NCI-H82 treated with DMSO at 0.1 percent for 48 hours (cell line): ENCODE measurements around the gene TNFAIP8.
A peak's percentile ranks its signal among the peaks of the same experiment; 100 is the strongest.

Experiments used
- DNase-seq: peaks from one replicate; lab custom pipeline; 2025; ENCODE audit not compliant: unreplicated experiment; lab: John Stamatoyannopoulos, UW

The TNFAIP8 gene

DNA sequence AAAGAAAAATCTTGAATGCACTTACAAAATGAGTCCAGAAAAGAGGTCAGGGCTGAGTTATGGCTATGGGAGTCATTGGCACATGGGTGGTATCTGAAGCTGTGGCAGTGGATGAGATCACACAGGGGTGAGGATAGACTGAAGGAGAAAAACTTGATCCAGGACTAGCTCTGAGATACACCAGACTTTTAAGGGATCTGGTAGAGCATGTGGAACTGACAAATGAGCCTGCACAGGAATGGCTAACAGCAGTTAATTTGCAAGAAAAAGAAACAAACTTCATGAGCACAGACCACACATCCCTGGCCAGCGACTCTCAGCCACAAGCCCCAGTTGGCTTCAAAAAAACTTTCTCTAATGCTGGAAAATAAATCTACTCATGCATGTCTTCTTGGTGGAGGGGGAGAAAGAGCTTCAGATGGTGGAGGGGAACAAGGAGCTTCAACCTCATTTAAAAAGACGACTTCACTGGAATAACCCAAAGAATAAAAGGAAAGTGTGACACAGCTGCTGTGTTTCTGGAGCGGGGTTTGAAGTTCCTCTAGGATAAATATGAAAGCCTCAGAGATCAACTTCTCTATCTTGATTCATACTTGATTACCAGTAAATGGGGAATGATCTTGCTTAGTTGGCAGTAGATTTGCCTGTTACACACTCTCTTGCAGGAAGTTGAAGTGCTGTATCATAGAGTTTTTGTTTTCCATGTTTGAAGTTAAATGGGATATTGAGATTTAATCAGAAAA lies 33.6 kb downstream of the TNFAIP8 start:
- no peak for DNase-seq

DNA sequence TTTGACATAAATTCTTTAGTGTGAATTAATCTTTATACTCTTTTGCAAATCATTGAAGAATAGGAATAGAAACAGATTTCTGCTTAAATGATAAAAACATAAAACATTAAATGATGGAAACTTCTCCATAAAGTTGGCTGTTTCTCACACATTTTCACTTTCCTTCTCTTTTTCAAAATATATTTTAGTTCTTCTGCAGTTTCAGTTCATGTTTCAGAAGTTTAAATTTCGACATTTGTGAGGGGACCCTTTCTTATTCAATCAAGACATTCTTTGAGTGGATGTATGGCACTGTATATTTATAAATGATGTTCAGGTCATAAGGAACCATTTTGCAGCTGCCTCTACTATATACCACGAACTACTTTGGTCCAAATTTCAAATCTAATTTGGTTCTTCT lies 34.6 kb downstream of the TNFAIP8 start:
- no peak for DNase-seq

DNA sequence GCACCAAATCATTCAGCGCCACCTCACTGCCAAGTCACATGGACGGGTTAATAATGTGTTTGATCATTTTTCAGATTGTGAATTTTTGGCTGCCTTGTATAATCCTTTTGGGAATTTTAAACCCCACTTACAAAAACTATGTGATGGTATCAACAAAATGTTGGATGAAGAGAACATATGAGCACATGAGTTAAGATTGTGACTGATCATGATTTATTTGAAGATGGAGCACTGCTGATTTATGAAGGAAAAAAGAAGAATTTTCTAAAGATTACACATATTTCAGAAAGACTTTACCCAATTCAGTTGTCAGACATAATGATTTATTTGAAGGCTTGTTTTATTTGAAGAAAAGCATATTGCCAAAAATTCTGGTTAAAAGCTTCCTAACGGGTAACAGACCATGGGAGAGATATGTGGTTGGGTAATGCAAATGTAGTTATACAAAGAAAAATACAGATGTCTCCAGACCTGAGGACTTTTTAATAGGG lies 37.4 kb downstream of the TNFAIP8 start:
- no peak for DNase-seq

DNA sequence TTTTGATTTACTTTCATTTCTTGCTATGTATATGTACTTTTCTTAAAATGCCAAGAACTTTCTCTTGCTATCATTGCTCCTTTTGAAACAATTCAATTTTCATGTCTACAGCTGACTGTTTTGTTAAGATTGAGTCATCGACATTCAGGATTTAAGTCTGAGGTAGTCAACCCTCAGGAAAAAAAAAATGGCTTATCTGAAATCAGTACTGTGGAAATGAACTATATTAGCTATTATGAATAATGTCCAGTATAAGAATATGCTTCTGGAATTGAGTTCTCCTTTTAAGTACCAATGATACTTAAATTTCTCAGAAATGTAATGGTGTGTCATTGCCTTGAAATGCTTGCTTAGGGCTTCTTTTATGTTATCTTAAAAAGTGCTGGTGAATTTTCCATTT lies 37.9 kb downstream of the TNFAIP8 start:
- DNase-seq: no peak

DNA sequence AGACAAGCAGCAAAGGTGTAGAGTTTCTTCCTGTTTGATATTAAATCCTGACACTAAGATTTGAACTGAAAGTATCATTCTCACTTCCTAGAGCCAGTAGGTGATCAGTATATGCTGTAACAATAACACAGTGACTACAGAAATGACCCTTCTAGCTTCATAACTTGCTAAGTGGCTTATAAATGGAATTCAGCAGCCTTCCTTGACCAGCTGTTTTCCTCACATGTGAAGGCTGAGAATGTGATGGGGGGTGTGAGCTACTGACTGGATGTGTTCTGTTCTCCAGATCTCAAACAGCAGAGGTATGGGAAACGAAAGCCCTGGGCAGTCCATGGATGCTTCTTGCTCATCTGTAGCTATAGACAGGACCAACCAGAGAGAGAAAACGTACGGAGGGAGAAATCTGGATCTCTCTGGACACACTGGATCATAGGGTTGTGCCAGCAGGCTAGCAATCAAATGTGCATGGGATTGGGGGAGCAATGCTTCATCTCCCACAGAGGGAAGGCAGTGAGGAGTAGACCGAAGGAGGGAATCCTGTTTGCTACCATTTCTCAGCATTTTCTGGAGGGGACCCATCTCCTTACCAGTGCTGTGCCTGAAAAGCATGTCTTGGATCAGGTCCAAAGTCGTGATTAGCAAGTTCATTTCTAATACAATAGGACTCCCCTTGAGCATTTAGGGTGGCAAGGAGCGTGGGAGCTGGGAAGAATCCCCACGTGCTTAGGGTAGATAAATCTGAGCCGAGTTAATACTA lies 39.4 kb downstream of the TNFAIP8 start:
- no peak for DNase-seq

DNA sequence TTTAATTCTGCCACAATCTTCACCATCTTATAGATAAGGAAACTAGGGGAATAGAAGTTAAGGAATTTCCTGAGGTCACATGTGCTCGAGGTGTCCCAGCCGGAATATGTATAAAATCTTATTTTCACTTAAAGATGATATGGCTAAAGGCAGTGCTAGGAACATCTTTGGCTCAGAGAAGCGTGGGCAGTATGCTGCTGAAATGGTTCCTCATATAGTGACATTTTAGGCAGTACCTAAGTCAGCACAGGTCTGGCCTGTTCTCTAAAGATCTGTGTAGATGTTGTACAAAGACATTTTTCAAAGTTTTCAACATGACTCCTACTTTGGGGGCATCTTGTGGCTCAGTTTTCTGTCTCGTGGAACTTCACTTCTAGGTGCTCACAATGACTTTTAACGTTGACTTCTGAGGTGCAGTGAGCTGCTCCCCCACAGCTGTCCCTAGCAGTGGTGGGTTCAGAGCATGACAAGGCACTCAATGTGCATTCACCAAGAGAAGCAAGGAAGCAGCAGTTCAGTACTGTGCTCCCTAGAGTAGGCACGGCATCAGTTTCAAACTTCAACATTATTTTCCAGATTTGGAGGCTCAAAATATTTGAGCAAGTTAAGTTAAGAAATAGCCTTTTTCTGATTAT lies 40.3 kb downstream of the TNFAIP8 start:
- DNase-seq: no peak

DNA sequence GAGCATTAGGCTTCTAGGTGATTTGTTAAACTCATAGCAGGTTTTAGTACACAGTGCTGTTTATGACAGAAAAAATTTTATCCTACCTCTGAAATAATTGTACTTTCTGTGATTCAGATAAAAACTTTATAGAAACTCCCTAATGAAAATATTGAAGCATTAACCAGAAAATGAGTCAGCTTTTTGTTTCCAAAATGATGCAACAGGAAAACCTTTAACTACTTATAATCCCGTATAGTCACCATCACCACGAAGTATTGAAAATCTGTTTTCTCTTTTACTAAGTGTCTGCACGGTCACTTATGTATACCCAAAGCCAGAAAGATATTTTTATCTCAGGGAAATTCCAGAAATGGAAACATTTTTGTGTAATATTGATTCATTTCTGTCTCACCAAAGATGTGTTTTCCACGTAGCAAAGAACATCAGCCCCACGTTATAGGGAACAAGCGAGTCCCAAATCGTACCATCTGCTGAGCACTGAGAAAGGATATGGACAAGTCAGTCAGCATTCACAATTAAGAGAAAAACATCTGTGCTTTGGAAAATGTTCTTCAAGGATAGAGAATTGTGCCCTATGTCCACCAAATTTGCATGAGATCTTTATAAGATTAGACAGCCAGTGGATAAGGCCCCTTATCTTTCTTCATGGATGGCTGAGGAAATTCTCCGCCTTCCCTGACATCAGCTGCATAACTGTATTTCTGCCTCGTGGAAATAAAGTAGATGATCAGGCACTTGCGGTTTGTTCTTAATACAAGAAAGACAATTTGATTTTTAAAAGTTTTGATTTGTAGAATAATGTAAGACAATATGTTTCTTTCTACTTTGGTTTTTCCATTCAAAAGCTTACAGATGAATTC lies 41.9 kb downstream of the TNFAIP8 start:
- DNase-seq: no peak

DNA sequence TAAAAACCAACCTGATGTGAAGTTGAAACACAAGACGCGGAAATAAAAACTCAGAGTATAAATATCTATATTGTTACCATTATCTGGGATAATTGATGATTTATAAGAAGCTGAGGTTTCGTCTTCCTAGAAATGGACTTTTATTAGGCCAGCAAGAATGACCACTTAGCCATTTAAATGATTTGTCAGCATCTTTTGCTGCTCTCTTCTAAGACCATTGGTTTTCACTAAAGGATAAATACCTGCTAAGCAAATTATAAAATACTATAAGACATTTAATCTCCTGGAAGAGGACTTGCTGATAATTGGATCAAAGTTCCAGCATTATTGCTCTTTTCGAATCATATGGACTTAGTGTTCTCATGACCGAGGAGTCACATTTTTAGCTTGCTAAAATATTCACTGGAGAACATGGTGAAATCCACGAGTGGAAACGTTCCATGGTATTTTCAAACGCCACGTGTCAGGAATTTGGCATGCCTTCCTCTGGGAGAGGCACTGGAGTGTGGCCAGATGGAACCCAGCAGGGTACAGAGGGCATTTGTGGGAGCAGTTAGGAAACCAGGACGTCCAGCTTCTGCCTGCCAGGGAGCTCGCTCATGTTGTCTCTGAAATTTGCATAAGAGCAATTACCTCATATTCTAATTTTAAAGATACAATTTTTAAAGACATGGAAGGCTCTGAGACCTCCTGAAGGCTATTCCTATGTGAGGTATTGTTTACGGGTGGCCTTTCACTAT lies 43.1 kb downstream of the TNFAIP8 start:
- peak; percentile 14 for DNase-seq

DNA sequence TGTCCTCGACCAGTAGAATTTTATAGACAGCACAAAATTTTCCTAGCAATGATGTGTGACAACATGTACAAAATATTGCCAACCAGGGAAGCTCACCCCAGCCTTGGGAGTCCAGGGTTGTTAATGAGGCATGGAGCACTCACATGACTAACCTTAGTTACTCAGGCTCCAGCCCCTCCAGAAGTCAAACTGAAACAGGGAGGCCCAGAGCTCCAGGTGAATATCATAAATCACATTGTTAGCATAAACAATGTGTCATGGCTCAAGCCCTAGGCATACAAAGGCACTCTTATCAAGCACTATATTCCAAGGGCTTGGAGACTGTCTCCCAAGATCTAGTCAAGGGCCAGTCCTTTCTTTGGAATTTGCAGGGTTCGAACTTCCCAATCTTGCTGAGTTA lies 44.4 kb downstream of the TNFAIP8 start:
- no peak for DNase-seq

DNA sequence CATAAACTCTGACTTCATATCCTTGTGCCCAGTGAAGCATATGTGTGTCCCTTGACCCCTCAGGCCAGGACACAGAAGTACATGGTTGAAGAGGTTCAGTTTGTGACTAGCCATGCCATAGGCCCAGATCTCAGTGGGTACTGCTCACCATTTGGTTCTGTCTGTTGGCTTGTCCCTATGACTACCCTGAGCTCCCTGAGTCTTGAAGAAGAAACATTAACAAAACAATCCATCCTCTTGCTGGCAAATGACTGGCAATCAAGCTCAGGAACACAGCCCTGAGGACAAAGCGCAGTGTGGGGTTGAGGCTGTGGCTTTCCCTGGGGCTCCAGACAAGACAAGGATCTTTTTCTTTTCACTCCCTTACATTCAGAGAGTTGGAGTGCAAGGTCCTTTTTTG lies 46.3 kb downstream of the TNFAIP8 start:
- no peak for DNase-seq

DNA sequence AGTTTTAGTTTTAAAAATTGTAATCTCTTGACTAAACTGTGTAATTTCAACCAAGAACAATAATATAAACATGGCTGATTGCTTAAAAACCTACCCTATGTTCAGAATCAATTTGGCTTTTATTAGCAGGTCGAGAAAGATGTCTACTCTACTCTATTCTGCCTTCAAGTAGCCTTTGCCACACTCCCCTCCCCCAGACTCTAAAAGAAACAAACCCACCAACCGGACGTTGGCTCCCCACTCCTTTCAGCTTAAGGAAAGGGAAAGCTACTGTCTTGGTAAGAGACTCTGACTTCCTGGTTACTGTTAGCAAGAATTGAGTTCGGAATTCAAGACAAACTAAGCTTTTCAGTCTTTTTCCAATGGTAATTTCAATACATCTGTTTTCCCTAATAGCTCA lies 46.7 kb downstream of the TNFAIP8 start:
- no peak for DNase-seq

DNA sequence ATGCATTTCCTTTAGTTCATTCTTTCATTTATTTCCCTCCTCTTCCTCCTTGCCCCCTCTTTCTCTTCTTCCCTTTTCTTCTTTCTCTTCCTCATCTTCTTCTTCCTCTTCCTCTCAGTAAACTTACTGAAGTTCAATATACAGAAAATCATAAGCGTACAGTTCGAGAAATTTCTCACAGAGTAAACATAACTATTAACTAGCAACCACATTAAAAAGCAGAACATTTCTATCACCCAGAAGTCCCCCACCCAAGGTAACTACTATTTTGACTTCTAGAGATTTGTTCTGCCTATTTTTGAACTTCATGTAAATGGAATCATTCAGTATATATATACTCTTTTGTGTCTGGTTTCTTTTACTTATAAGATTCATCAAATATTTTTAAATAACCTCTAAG lies 48.2 kb downstream of the TNFAIP8 start:
- no peak for DNase-seq

DNA sequence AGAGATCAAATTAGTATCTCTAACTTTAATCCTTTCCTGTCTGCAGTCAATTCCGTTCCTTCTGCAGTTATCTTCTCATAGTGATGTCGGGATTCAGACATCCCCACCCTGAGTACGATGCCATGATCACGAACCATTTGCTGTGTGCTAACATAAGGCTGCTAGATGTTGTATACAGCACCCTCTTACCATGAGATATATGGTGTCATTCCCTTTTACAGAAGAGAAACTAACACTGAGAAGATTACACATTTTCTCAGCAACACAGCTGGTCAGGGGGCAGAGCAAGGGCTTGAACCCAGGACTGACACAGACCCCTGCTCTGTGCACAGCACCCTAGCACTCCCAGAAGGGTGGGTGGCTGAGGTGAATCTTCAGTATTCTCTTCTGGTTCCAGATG lies 49.6 kb downstream of the TNFAIP8 start:
- DNase-seq: no peak

DNA sequence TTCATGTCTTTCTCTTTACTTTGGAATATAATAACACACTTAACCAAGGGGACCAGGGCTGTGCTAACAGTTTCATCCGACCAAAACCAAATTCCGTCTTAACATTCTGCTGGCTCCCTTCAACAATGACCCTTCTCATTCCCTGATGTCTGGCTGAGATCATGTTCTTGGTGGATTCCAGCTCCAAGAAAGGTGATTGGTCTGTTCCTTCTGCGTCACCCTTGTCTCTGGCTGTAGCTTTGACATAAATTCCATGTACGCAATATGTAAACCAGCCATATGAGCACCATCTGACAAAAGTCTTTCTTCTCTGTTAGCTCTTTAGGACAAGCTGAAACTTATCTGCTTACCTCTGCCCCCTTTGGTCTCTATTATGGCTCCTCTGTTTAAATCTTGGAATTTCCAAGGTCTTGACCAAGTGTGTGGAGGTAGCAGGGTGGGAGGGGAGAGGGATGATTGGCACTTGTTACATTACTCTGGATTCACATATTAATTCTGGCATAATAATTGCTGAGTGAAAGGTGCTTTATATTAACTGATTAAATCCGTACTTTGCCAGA lies 50.8 kb downstream of the TNFAIP8 start:
- no peak for DNase-seq

DNA sequence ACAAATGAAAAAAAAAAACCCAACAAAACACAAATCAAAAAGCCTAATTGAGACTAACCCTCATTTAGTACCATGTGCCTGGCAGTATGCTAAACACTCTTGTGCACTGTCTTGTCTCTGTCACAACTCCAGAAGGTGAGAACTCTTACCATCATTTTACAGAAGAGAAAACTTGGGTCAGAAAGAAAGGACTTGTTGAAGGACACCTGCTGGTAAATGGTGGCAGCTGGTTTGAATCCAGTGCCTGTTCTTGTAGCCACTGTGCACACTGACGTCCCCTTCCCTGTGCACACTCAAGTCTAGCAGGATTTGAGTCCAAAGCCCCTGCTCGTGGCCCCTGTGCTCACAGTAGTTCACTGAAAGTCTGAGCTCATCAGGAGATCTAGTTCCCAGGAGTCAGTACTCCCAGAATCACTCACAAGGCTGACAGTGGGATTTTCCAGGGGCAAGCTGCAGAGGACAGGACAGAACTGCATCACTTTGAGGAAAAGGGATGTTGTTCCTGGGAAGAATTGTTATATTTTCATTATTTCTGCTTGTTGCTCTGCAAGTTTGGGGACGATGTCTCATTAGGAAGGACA lies 53.5 kb downstream of the TNFAIP8 start:
- no peak for DNase-seq

DNA sequence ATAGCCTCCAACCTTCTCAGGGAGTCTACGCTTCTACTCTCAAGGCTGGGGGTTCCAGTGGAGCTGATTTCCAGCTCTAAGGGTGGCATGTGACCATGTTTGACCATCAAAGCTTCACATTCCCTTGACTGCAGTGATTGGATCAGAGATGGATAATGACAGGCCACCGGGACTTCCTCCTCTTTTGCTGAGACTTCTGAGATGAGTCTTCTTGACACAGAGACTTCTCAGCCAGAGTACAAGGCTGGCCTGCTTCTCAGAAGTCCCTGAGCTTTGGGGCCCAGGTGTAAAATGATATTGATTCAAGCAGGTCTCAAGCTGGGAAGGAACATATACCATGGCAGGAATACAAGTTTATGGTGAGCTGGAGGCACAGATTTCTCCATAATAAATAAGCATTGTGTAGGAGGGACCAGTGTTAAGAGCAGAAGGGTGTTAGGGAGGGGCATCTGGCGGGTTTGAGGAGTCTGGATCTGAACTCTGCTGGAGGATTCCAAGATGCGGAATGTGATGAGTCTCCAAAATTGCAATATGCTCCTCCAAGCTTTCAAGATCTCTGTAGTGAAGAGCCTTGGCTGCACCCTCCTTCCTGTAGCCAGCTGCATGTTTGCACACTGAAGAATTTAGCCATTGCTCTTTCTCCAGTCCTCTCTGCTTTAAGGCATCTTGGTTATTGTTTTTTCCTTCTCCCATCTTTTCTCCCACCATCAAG lies 54.8 kb downstream of the TNFAIP8 start:
- DNase-seq: no peak

DNA sequence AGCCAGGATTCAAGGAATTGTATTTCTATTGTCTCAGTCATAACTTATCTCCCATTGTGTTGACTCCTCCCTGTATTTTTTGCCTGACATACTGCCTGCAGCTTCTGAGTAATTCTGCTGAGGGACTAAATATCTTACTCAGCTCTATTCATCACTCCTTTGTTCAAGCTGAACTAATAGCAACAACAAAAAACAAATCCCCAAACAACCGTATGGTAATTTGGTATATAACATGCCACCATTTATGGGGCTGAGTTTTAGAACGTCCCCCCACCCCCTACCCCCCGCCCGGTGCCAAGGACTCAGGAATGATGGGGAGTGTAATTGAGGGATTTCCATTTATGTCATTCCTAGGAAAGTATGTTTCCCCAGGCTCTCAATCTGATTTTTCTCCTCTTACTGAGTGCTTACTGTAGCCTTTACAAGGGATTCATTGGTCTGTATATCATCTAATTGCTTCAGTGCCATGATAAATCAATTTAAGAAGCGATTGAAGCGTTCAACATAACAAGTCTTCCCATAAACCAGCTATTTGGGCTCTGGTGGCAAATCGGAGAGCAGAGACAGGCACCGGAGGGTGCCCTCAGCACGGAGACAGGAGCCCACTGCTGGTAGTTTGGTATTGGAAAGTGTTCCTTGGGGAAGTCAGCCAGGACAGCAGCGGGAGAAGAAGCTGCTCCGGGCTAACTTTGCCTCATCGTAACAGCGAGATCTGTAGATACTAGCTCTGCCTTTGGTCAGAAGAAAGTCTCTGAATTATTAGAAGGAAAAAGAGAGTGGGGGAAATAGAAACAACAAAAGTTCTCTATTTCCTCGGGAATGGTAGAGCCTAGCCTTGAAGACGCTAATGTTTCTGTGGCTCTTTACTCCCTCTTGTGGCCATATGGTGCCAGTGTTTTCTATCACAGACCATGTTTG lies 55.8 kb downstream of the TNFAIP8 start:
- DNase-seq: peak; percentile 63
